ENCODE results near the gene PTPN22. TPM values are rescaled to one million over a fixed set of nuclear protein-coding genes. Genes with fewer than 3 reads are reported as not detected.

The PTPN22 gene
- polyA plus RNA-seq, 2 donors = 0.76 to 1.5 TPM

GRCh38 chr1:113904293-113904673 is 32.8 kb upstream of the PTPN22 start:
- WGBS, 2 donors = 0% methylated on average over 11 of the region's 11 CpGs
- Histone ChIP-seq H3K9me3 (ENCODE audit: control insufficient read depth in 2 of 2, insufficient read depth in 1 of 2, low read depth in 1 of 2, low read length in 1 of 2) (no peaks in the 10 kb centered on the region), H3K36me3 (ENCODE audit: control insufficient read depth in 2 of 2, insufficient read depth in 2 of 2, low read length in 1 of 2) (peaks cover 0 to 14% of the 10 kb centered on the region in 2 donors), H3K27ac (ENCODE audit: low read depth in 2 of 2, low read length in 1 of 2) (peak overlapping the region; percentile 85 to 99), H3K4me1 (ENCODE audit: control insufficient read depth in 2 of 2, insufficient read depth in 2 of 2, low read length in 1 of 2) (peaks cover 0 to 2% of the 10 kb centered on the region in 2 donors), H3K4me3 (ENCODE audit: low read depth in 1 of 2, low read length in 2 of 2) (peak overlapping the region; percentile 65 to 83), H3K27me3 (ENCODE audit: control insufficient read depth in 1 of 2, insufficient read depth in 2 of 2, low read length in 2 of 2) (no peaks in the 10 kb centered on the region)

- Histone ChIP-seq H3K4me1 (ENCODE audit: control insufficient read depth in 2 of 2, insufficient read depth in 2 of 2, low read length in 1 of 2) (peaks cover 0 to 2% of the 10 kb centered on the region in 2 donors), H3K4me3 (ENCODE audit: low read depth in 1 of 2, low read length in 2 of 2) (peak overlapping the region; percentile 65 to 83), H3K27ac (ENCODE audit: low read depth in 2 of 2, low read length in 1 of 2) (peak overlapping the region; percentile 85 to 99), H3K27me3 (ENCODE audit: control insufficient read depth in 1 of 2, insufficient read depth in 2 of 2, low read length in 2 of 2) (no peaks in the 10 kb centered on the region), H3K36me3 (ENCODE audit: control insufficient read depth in 2 of 2, insufficient read depth in 2 of 2, low read length in 1 of 2) (peaks cover 0 to 13% of the 10 kb centered on the region in 2 donors), H3K9me3 (ENCODE audit: control insufficient read depth in 2 of 2, insufficient read depth in 1 of 2, low read depth in 1 of 2, low read length in 1 of 2) (no peaks in the 10 kb centered on the region)
- 15% methylated on average over 7 of the region's 7 CpGs for WGBS, 2 donors
These were observed 32.2 kb upstream of the PTPN22 start for GRCh38 chr1:113903501-113904292.

GRCh38 chr1:113901191-113901590 is 29.7 kb upstream of the PTPN22 start:
- Histone ChIP-seq H3K4me1 (ENCODE audit: control insufficient read depth in 2 of 2, insufficient read depth in 2 of 2, low read length in 1 of 2) (peaks cover 0 to 2% of the 10 kb centered on the region in 2 donors), H3K36me3 (ENCODE audit: control insufficient read depth in 2 of 2, insufficient read depth in 2 of 2, low read length in 1 of 2) (peaks cover 8 to 11% of the 10 kb centered on the region in 2 donors), H3K4me3 (ENCODE audit: low read depth in 1 of 2, low read length in 2 of 2) (no peak overlapping the region), H3K27ac (ENCODE audit: low read depth in 2 of 2, low read length in 1 of 2) (no peak overlapping the region), H3K9me3 (ENCODE audit: control insufficient read depth in 2 of 2, insufficient read depth in 1 of 2, low read depth in 1 of 2, low read length in 1 of 2) (no peaks in the 10 kb centered on the region), H3K27me3 (ENCODE audit: control insufficient read depth in 1 of 2, insufficient read depth in 2 of 2, low read length in 2 of 2) (no peaks in the 10 kb centered on the region)
- 66 to 83% methylated on average over 3 of the region's 3 CpGs for WGBS, 2 donors

DNA sequence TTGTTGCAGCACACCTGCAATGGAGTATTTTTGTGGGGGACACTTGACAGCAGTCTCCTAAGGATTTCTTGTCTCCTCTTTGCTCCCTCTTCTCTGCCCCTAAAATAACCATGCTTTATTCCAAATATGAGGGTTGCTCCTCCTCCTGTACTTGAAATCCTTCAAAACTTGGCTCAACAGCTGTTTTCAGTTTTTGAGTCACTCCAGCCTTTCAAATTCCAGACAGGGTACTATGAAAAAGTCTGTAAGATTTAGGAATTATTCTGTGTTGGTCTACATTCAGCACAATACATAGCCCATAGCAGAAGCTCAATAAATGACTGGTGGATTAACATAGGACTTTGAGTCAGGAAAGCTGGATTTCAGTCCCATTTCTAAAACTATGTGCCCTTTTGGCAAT is 27.6 kb upstream of the PTPN22 start:
- Histone ChIP-seq H3K27ac (ENCODE audit: low read depth in 2 of 2, low read length in 1 of 2) (no peak overlapping the region), H3K4me3 (ENCODE audit: low read depth in 1 of 2, low read length in 2 of 2) (no peak overlapping the region), H3K4me1 (ENCODE audit: control insufficient read depth in 2 of 2, insufficient read depth in 2 of 2, low read length in 1 of 2) (peaks cover 0 to 2% of the 10 kb centered on the region in 2 donors), H3K9me3 (ENCODE audit: control insufficient read depth in 2 of 2, insufficient read depth in 1 of 2, low read depth in 1 of 2, low read length in 1 of 2) (no peaks in the 10 kb centered on the region), H3K36me3 (ENCODE audit: control insufficient read depth in 2 of 2, insufficient read depth in 2 of 2, low read length in 1 of 2) (peaks cover 11 to 14% of the 10 kb centered on the region in 2 donors), H3K27me3 (ENCODE audit: control insufficient read depth in 1 of 2, insufficient read depth in 2 of 2, low read length in 2 of 2) (no peaks in the 10 kb centered on the region)

DNA sequence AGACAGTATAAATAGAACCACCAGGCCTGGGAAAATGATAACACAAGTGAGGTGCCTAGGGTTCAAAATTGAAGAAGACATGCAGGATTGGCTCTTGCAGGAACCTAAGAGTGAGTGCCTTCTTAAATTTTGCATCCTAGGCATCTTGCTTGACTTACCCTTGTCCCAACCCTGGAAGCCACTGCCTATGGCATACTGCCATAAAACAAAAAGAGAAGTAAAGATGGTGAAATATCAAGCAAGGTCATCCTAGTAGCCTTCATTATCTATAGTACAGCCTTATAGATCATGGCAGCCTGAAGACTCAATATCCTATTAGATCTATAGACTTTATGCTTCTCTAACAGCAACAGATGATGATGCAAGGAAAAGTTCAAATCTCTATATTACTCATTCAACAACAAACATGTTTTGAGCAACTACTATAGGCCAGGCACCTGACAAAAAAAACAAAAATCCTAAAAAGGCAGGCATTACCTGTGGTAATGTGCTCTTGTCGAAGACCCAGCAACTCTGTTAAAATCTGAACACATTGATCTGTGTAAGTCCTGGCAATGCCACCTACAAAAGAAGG is 26.8 kb upstream of the PTPN22 start:
- 96 to 98% methylated on average over 1 of the region's 1 CpG for WGBS, 2 donors
- Histone ChIP-seq H3K27me3 (ENCODE audit: control insufficient read depth in 1 of 2, insufficient read depth in 2 of 2, low read length in 2 of 2) (no peaks in the 10 kb centered on the region), H3K4me3 (ENCODE audit: low read depth in 1 of 2, low read length in 2 of 2) (no peak overlapping the region), H3K27ac (ENCODE audit: low read depth in 2 of 2, low read length in 1 of 2) (no peak overlapping the region), H3K4me1 (ENCODE audit: control insufficient read depth in 2 of 2, insufficient read depth in 2 of 2, low read length in 1 of 2) (peaks cover 0 to 2% of the 10 kb centered on the region in 2 donors), H3K36me3 (ENCODE audit: control insufficient read depth in 2 of 2, insufficient read depth in 2 of 2, low read length in 1 of 2) (peaks cover 11 to 14% of the 10 kb centered on the region in 2 donors), H3K9me3 (ENCODE audit: control insufficient read depth in 2 of 2, insufficient read depth in 1 of 2, low read depth in 1 of 2, low read length in 1 of 2) (no peaks in the 10 kb centered on the region)

- Histone ChIP-seq H3K36me3 (ENCODE audit: control insufficient read depth in 2 of 2, insufficient read depth in 2 of 2, low read length in 1 of 2) (peaks cover 10 to 11% of the 10 kb centered on the region in 2 donors), H3K9me3 (ENCODE audit: control insufficient read depth in 2 of 2, insufficient read depth in 1 of 2, low read depth in 1 of 2, low read length in 1 of 2) (no peaks in the 10 kb centered on the region), H3K27me3 (ENCODE audit: control insufficient read depth in 1 of 2, insufficient read depth in 2 of 2, low read length in 2 of 2) (no peaks in the 10 kb centered on the region), H3K27ac (ENCODE audit: low read depth in 2 of 2, low read length in 1 of 2) (no peak overlapping the region), H3K4me3 (ENCODE audit: low read depth in 1 of 2, low read length in 2 of 2) (no peak overlapping the region), H3K4me1 (ENCODE audit: control insufficient read depth in 2 of 2, insufficient read depth in 2 of 2, low read length in 1 of 2) (no peaks in the 10 kb centered on the region)
- 93 to 94% methylated on average over 8 of the region's 8 CpGs for WGBS, 2 donors
These were observed 24.4 kb upstream of the PTPN22 start for GRCh38 chr1:113895961-113896360.

DNA sequence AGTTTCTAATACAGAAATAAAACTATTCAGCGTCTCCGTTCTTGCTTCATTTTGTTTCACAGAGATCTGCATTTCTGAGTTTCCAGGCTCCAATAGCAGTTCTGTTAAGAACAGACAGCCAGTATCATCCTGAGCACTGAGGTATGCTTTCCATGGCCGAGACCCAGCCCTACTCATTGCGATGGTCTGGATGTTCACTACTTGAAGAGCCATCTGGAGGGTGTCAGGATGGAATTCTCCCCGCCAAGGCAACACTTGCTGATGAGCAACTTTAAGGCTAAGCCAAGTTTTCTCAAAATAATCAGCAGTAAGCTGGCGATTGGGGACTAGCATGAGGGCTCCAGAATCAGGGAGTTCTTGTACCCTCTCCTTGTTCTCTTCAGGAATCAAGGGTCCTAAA is 23.6 kb upstream of the PTPN22 start:
- WGBS, 2 donors = 89 to 93% methylated on average over 6 of the region's 6 CpGs
- Histone ChIP-seq H3K36me3 (ENCODE audit: control insufficient read depth in 2 of 2, insufficient read depth in 2 of 2, low read length in 1 of 2) (peaks cover 10 to 11% of the 10 kb centered on the region in 2 donors), H3K9me3 (ENCODE audit: control insufficient read depth in 2 of 2, insufficient read depth in 1 of 2, low read depth in 1 of 2, low read length in 1 of 2) (no peaks in the 10 kb centered on the region)

DNA sequence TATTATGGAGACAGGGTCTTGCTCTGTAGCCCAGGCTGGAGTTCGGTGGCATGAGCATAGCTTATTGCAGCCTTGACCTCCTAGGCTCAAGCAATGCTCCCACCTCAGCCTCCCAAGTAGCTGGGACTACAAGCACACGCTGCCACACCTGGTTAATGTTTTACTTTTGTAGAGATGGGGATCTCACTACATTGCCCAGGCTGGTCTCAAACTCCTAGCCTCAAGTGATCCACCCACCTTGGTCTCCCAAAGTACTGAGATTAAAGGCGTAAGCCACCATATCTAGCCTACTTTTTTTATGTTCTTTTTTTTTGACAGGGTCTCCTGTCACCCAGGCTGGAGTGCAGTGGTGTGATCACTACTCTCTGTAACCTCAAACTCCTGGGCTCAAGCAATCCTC is 21.8 kb upstream of the PTPN22 start:
- Histone ChIP-seq H3K4me1 (ENCODE audit: control insufficient read depth in 2 of 2, insufficient read depth in 2 of 2, low read length in 1 of 2) (peaks cover 0 to 3% of the 10 kb centered on the region in 2 donors), H3K27me3 (ENCODE audit: control insufficient read depth in 1 of 2, insufficient read depth in 2 of 2, low read length in 2 of 2) (no peaks in the 10 kb centered on the region), H3K27ac (ENCODE audit: low read depth in 2 of 2, low read length in 1 of 2) (no peak overlapping the region), H3K9me3 (ENCODE audit: control insufficient read depth in 2 of 2, insufficient read depth in 1 of 2, low read depth in 1 of 2, low read length in 1 of 2) (no peaks in the 10 kb centered on the region), H3K4me3 (ENCODE audit: low read depth in 1 of 2, low read length in 2 of 2) (no peak overlapping the region), H3K36me3 (ENCODE audit: control insufficient read depth in 2 of 2, insufficient read depth in 2 of 2, low read length in 1 of 2) (peaks cover 7 to 8% of the 10 kb centered on the region in 2 donors)
- 81 to 94% methylated on average over 3 of the region's 3 CpGs for WGBS, 2 donors

More for the DNA sequence above, 23.6 kb upstream of the PTPN22 start:
- Histone ChIP-seq H3K27ac (ENCODE audit: low read depth in 2 of 2, low read length in 1 of 2) (no peak overlapping the region), H3K27me3 (ENCODE audit: control insufficient read depth in 1 of 2, insufficient read depth in 2 of 2, low read length in 2 of 2) (no peaks in the 10 kb centered on the region), H3K4me1 (ENCODE audit: control insufficient read depth in 2 of 2, insufficient read depth in 2 of 2, low read length in 1 of 2) (no peaks in the 10 kb centered on the region), H3K4me3 (ENCODE audit: low read depth in 1 of 2, low read length in 2 of 2) (no peak overlapping the region)

GRCh38 chr1:113891631-113892220 is 20.2 kb upstream of the PTPN22 start:
- Histone ChIP-seq H3K27ac (ENCODE audit: low read depth in 2 of 2, low read length in 1 of 2) (no peak overlapping the region), H3K4me1 (ENCODE audit: control insufficient read depth in 2 of 2, insufficient read depth in 2 of 2, low read length in 1 of 2) (peaks cover 0 to 3% of the 10 kb centered on the region in 2 donors), H3K36me3 (ENCODE audit: control insufficient read depth in 2 of 2, insufficient read depth in 2 of 2, low read length in 1 of 2) (peaks cover 3% of the 10 kb centered on the region in 2 donors), H3K4me3 (ENCODE audit: low read depth in 1 of 2, low read length in 2 of 2) (no peak overlapping the region), H3K27me3 (ENCODE audit: control insufficient read depth in 1 of 2, insufficient read depth in 2 of 2, low read length in 2 of 2) (no peaks in the 10 kb centered on the region), H3K9me3 (ENCODE audit: control insufficient read depth in 2 of 2, insufficient read depth in 1 of 2, low read depth in 1 of 2, low read length in 1 of 2) (no peaks in the 10 kb centered on the region)
- WGBS, 2 donors = 87 to 92% methylated on average over 11 of the region's 11 CpGs
